ENCODE measurements around the gene TRIM27. TPM values are rescaled to one million over a fixed set of nuclear protein-coding genes. Genes with fewer than 3 reads are reported as not detected.
"Not testable (repeated sequence)": the region's sequence is repeated elsewhere in the genome, so short reads cannot be mapped to it uniquely, and the experiment has no call there.

TRIM27 gene
- total RNA-seq, 4 donors from 2014 or later: 37.0 to 75.2 (median 58.4) TPM

DNA sequence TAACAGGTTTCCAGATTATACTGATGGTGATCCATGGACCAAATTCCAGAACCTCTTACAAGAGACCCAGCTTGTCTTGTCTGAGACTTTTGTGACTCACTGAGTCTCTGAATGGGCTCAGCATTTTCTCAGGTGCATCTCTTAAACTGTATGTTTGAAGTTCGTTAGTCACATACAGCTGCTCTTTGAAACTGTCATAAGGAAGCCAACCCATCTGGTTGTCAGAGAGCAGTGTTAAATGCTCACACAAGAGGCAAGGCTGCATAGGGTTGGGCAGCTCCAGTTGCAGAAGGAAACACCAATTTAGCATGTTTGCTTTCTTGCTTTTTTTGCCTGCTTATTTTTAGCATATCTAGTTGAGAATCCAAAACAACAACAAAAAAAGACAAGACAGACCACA is 47.1 kb downstream of the TRIM27 start:
- no peak for ATAC-seq (ENCODE audit: low FRiP score)
- TF ChIP-seq CTCF (IDR thresholded peaks at IDR 0.05): no peak
- no peak for DNase-seq (ENCODE audit: low spot score)

DNA sequence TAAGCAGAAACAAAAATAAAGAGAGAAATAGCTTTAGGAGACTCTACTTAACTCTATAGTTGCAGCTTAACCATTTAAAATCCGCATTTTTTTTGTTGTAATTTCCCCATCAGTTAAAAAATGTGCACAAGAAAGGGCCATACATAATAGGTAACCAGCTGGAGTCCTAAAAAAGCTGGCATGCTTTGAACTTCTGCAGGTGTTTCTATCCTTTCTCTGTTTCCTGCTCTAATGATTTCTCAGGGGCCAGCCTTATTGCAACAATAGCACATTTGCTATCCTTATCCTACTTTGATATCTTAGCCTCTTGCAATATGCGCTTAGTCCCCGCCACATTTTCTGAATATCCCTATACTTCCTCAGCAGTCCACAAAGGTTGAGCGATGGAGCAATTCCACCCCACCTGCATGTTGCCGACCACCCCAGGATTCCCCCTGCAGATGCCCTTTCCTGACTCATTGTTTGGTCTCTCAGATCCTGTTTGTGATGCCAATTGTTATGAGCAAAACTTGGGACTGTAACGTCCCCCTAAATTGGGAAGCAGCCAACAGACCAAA is 48.5 kb downstream of the TRIM27 start:
- ATAC-seq (ENCODE audit: low FRiP score): no peak
- no peak for TF ChIP-seq CTCF (IDR thresholded peaks at IDR 0.05)
- no peak for DNase-seq (ENCODE audit: low spot score)

DNA sequence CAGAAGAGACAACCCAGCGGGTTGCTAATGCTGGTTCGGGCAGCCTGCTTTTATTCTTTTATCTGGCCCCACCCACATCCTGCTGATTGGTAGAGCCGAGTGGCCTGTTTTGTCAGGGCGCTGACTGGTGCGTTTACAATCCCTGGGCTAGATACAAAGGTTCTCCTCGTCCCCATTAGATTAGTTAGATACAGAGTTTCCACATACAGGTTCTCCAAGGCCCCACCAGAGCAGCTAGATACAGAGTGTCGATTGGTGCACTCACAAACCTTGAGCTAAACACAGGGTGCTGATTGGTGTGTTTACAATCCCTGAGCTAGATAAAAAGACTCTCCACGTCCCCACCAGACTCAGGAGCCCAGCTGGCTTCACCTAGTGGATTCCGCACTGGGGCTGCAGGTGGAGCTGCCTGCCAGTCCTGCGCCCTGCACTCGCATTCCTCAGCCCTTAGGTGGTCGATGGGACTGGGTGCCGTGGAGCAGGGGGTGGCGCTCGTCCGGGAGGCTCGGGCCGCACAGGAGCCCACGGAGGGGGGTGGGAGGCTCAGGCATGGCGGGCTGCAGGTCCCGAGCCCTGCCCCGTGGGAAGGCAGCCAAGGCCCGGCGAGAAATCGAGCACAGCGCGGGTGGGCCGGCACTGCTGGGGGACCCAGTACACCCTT is 51.5 kb downstream of the TRIM27 start:
- not testable (repeated sequence) for DNase-seq (ENCODE audit: low spot score); ATAC-seq (ENCODE audit: low FRiP score)

GRCh38 chr6:28871335-28872156 is 52.2 kb downstream of the TRIM27 start:
- DNase-seq (ENCODE audit: low spot score): no peak
- no peak for TF ChIP-seq CTCF (IDR thresholded peaks at IDR 0.05)
- ATAC-seq (ENCODE audit: low FRiP score): no peak

- ATAC-seq (ENCODE audit: low FRiP score): no peak
- TF ChIP-seq CTCF (IDR thresholded peaks at IDR 0.05): no peak
- DNase-seq (ENCODE audit: low spot score): no peak
These were observed 54.9 kb downstream of the TRIM27 start for GRCh38 chr6:28868873-28869272.

- no peak for DNase-seq (ENCODE audit: low spot score)
- ATAC-seq (ENCODE audit: low FRiP score): no peak
- no peak for TF ChIP-seq CTCF (IDR thresholded peaks at IDR 0.05)
These were observed 56.7 kb downstream of the TRIM27 start for GRCh38 chr6:28867086-28867409.

GRCh38 chr6:28866205-28867085 is 57.3 kb downstream of the TRIM27 start:
- DNase-seq (ENCODE audit: low spot score): not testable (repeated sequence)

More at GRCh38 chr6:28866205-28867085, 57.3 kb downstream of the TRIM27 start:
- peak; percentile 67 for ATAC-seq (ENCODE audit: low FRiP score)
